Measurements from ENCODE around the gene SLC35D3.
"Not testable (repeated sequence)": the region's sequence is repeated elsewhere in the genome, so short reads cannot be mapped to it uniquely, and the experiment has no call there.

Gene SLC35D3

GRCh38 chr6:136923116-136923953 lies 1.2 kb downstream of the SLC35D3 start:
- DNase-seq = no peak

GRCh38 chr6:136923954-136924673 lies 2.0 kb downstream of the SLC35D3 start:
- no peak for DNase-seq

GRCh38 chr6:136926383-136926782 lies 4.3 kb downstream of the SLC35D3 start:
- no peak for DNase-seq

- DNase-seq = no peak
These were observed 5.2 kb downstream of the SLC35D3 start for GRCh38 chr6:136927292-136927691.

GRCh38 chr6:136930528-136930927 lies 8.4 kb downstream of the SLC35D3 start:
- DNase-seq = no peak

- DNase-seq = no peak
These were observed 10.5 kb downstream of the SLC35D3 start for GRCh38 chr6:136932599-136932998.

GRCh38 chr6:136945072-136945471 lies 23.0 kb downstream of the SLC35D3 start:
- DNase-seq = no peak

- no peak for DNase-seq
These were observed 23.6 kb downstream of the SLC35D3 start for GRCh38 chr6:136945711-136946121.

GRCh38 chr6:136947037-136947436 lies 24.9 kb downstream of the SLC35D3 start:
- no peak for DNase-seq

- not testable (repeated sequence) for DNase-seq
These were observed 27.9 kb downstream of the SLC35D3 start for GRCh38 chr6:136949957-136950356.

- DNase-seq = no peak
These were observed 28.5 kb downstream of the SLC35D3 start for GRCh38 chr6:136950436-136951126.

GRCh38 chr6:136952714-136953260 lies 30.7 kb downstream of the SLC35D3 start:
- DNase-seq = no peak

- DNase-seq = no peak
These were observed 33.0 kb downstream of the SLC35D3 start for GRCh38 chr6:136955123-136955522.

- no peak for DNase-seq
These were observed 34.8 kb downstream of the SLC35D3 start for GRCh38 chr6:136956590-136957544.

- no peak for DNase-seq
These were observed 36.1 kb downstream of the SLC35D3 start for GRCh38 chr6:136958168-136958567.

- DNase-seq = no peak
These were observed 37.4 kb downstream of the SLC35D3 start for GRCh38 chr6:136959471-136959891.

- DNase-seq = not testable (repeated sequence)
These were observed 37.8 kb downstream of the SLC35D3 start for GRCh38 chr6:136959935-136960334.

- no peak for DNase-seq
These were observed 38.7 kb downstream of the SLC35D3 start for GRCh38 chr6:136960781-136961180.

GRCh38 chr6:136961848-136962247 lies 39.7 kb downstream of the SLC35D3 start:
- DNase-seq = no peak

- no peak for DNase-seq
These were observed 40.6 kb downstream of the SLC35D3 start for GRCh38 chr6:136962661-136963060.

- DNase-seq = no peak
These were observed 41.2 kb downstream of the SLC35D3 start for GRCh38 chr6:136963259-136963658.

GRCh38 chr6:136964398-136964797 lies 42.3 kb downstream of the SLC35D3 start:
- DNase-seq = no peak

Data from activated CD4-positive, alpha-beta T cell treated with anti-CD3 and anti-CD28 coated beads, Interleukin-2, amount 50 U/mL, for 16 hours (primary cell).